Measurements from ENCODE around the gene ADCY4.

DNA sequence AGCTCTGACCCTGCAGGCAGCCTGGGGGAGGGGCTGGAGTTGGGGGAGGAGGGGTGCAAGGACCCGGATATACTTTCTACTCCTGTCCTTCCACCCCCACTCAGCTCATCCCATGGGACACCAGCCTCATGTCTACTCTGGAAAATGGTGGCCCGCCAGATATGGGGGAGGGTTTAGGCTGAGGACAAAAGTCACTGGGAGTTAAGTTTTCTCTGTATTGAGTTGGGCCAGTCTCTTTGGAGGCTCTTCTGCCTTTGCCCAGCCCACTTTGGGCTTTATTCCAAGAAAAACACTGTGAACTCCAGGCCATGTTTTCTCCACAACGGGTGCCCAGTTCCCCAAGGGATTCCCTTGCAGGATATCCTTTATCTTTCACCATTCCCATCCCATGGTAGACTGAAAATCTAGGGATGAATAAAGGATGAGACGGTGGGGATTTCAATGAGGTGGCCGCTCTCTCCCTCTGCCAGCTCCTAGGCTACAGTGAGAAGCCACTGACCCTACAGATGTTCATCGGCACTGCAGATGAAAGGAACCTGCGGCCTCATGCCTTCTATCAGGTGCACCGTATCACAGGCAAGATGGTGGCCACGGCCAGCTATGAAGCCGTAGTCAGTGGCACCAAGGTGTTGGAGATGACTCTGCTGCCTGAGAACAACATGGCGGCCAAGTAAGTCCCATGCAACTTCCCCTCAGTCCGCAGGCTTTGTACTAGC, 38.0 kb upstream of the ADCY4 start:
- TF ChIP-seq CTCF (IDR thresholded peaks at IDR 0.05): no peak
- TF ChIP-seq POLR2A (IDR thresholded peaks at IDR 0.05): no peak
- no peak for TF ChIP-seq EP300 (IDR thresholded peaks at IDR 0.05)

Data from gastroesophageal sphincter (tissue), 3 donors.